Activated T-helper 1 cell treated with anti-CD3 and anti-CD28 coated beads, Interleukin-2, amount 50 U/mL, for 16 hours (primary cell): ENCODE results near the gene ZNF536.

Experiments used
- DNase-seq, 2 donors: peaks; one replicate each; pipeline ENCODE4 v3.0.0-alpha.2; 2020; ENCODE audit warnings: low read depth in 1 of 2, low spot score in 1 of 2

The ZNF536 gene

GRCh38 chr19:30555075-30555790 lies 183.0 kb downstream of the ZNF536 start:
- DNase-seq: no peak

- no peak for DNase-seq
Measured at GRCh38 chr19:30555791-30556110, 183.6 kb downstream of the ZNF536 start.

GRCh38 chr19:30556230-30556711 lies 184.1 kb downstream of the ZNF536 start:
- no peak for DNase-seq

- DNase-seq: no peak
Measured at GRCh38 chr19:30557212-30557611, 185.0 kb downstream of the ZNF536 start.

GRCh38 chr19:30557927-30558557 lies 185.9 kb downstream of the ZNF536 start:
- DNase-seq: no peak

GRCh38 chr19:30558793-30559192 lies 186.6 kb downstream of the ZNF536 start:
- DNase-seq: no peak

- DNase-seq: no peak
Measured at GRCh38 chr19:30559446-30559845, 187.3 kb downstream of the ZNF536 start.

GRCh38 chr19:30562981-30563380 lies 190.8 kb downstream of the ZNF536 start:
- DNase-seq: no peak

- DNase-seq: no peak
Measured at GRCh38 chr19:30563691-30564090, 191.5 kb downstream of the ZNF536 start.

- DNase-seq: no peak
Measured at GRCh38 chr19:30564551-30565011, 192.4 kb downstream of the ZNF536 start.

GRCh38 chr19:30565636-30566035 lies 193.5 kb downstream of the ZNF536 start:
- DNase-seq: no peak

GRCh38 chr19:30566681-30567420 lies 194.7 kb downstream of the ZNF536 start:
- DNase-seq: no peak

GRCh38 chr19:30567536-30568232 lies 195.5 kb downstream of the ZNF536 start:
- no peak for DNase-seq

GRCh38 chr19:30570194-30570593 lies 198.0 kb downstream of the ZNF536 start:
- no peak for DNase-seq

GRCh38 chr19:30577551-30578105 lies 205.4 kb downstream of the ZNF536 start:
- no peak for DNase-seq

- no peak for DNase-seq
Measured at GRCh38 chr19:30579419-30579818, 207.2 kb downstream of the ZNF536 start.

GRCh38 chr19:30580673-30581072 lies 208.5 kb downstream of the ZNF536 start:
- DNase-seq: no peak

GRCh38 chr19:30584090-30584489 lies 211.9 kb downstream of the ZNF536 start:
- no peak for DNase-seq

GRCh38 chr19:30587869-30588268 lies 215.7 kb downstream of the ZNF536 start:
- DNase-seq: no peak

GRCh38 chr19:30590596-30591229 lies 218.5 kb downstream of the ZNF536 start:
- DNase-seq: no peak

GRCh38 chr19:30593356-30593755 lies 221.2 kb downstream of the ZNF536 start:
- DNase-seq: no peak
